Mammary epithelial cell (primary cell): ENCODE measurements around the gene ZNF276.

Experiments
- EZH2 ChIP-seq: IDR thresholded peaks from 2 replicates; pipeline ENCODE4 v1.6.1; 2012; ENCODE audit warnings: low read length, inconsistent platforms, borderline replicate concordance
- TF ChIP-seq, protein P1 (sequence below), 2 donors: IDR thresholded peaks in 1 of 2; conservative IDR thresholded peaks in 1 of 2; 2 replicates each; pipeline ENCODE4 v1.5.1; 2011 to 2012; ENCODE audit warnings: inconsistent platforms in 2 of 2, low read length in 2 of 2, mild to moderate bottlenecking in 2 of 2, control low read depth in 1 of 2, low read depth in 1 of 2; ENCODE audit not compliant: insufficient read depth in 1 of 2; ENCODE audit errors: extremely low read depth in 1 of 2

DNA sequence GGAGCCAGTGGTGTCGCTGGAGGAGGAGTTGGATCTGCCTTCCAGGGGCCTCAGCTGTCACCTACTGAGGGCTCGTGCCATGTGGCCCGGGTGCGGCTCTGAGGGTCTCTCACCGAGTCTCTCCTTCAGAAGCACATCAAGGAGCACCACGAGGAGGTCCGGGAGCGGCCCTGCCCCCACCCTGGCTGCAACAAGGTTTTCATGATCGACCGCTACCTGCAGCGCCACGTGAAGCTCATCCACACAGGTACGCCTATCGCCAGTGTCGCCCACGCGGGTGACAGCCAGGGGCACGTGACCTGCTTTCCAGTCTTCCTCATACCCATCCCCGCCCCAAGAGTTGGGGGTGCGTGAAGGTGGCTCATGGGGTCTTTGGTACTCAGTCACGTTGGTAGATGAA, 12.5 kb downstream of the ZNF276 start:
- TF ChIP-seq, protein P1, sequence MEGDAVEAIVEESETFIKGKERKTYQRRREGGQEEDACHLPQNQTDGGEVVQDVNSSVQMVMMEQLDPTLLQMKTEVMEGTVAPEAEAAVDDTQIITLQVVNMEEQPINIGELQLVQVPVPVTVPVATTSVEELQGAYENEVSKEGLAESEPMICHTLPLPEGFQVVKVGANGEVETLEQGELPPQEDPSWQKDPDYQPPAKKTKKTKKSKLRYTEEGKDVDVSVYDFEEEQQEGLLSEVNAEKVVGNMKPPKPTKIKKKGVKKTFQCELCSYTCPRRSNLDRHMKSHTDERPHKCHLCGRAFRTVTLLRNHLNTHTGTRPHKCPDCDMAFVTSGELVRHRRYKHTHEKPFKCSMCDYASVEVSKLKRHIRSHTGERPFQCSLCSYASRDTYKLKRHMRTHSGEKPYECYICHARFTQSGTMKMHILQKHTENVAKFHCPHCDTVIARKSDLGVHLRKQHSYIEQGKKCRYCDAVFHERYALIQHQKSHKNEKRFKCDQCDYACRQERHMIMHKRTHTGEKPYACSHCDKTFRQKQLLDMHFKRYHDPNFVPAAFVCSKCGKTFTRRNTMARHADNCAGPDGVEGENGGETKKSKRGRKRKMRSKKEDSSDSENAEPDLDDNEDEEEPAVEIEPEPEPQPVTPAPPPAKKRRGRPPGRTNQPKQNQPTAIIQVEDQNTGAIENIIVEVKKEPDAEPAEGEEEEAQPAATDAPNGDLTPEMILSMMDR (conservative IDR thresholded peaks at IDR 0.05 in 1 of 2, IDR thresholded peaks at IDR 0.05 in 1 of 2; ENCODE audit: extremely low read depth in 1 of 2, insufficient read depth in 1 of 2, low read depth in 1 of 2, low read length in 2 of 2) = no peak
- no peak for TF ChIP-seq EZH2
